SK-N-SH (cell line): ENCODE data around the gene SCN3B.

Experiments
- CTCF ChIP-seq: fragments of 200-600 bp; sonication (generic); IDR thresholded peaks from 2 replicates; pipeline ENCODE4 v1.6.1; 2017; ENCODE audit warnings: antibody characterized with exemption, mild to moderate bottlenecking, moderate library complexity
- EP300 ChIP-seq, 2 experiments: IDR thresholded peaks; 2 replicates each; pipeline versions ENCODE4 v1.4.0 to v1.6.1; 2012; ENCODE audit warnings: borderline replicate concordance in 1 of 2, low read depth in 1 of 2, low read length in 1 of 2
- GABPA ChIP-seq: IDR thresholded peaks from 2 replicates; pipeline ENCODE4 v1.4.0; 2012; ENCODE audit warnings: low read depth, mild to moderate bottlenecking
- IRF3 ChIP-seq: fragments of 150-350 bp; IDR thresholded peaks from 2 replicates; pipeline ENCODE4 v1.6.1; 2016; ENCODE audit warnings: mild to moderate bottlenecking, low read depth, low read length
- MAX ChIP-seq: IDR thresholded peaks from 2 replicates; pipeline ENCODE4 v1.4.0; 2012; ENCODE audit warnings: low read depth
- RCOR1 ChIP-seq: fragments of 150-350 bp; IDR thresholded peaks from 2 replicates; pipeline ENCODE4 v1.6.1; 2017; ENCODE audit warnings: antibody characterized with exemption, low read length
- RFX5 ChIP-seq: IDR thresholded peaks from 2 replicates; pipeline ENCODE4 v1.6.1; 2012; ENCODE audit warnings: mild to moderate bottlenecking, improper control_type of control experiment, low read length
- SIN3A ChIP-seq: IDR thresholded peaks from 2 replicates; pipeline ENCODE4 v1.6.1; 2012; ENCODE audit warnings: low read depth, mild to moderate bottlenecking, low read length, moderate library complexity, borderline replicate concordance

GRCh38 chr11:123630126-123630608 is 24.3 kb downstream of the SCN3B start:
- TF ChIP-seq IRF3 (no peak), CTCF (no peak), SIN3A (no peak), EP300 (IDR thresholded peaks at IDR 0.05; ENCODE audit: borderline replicate concordance in 1 of 2, low read depth in 1 of 2, low read length in 1 of 2) (no peak), RCOR1 (no peak), GABPA (no peak), MAX (no peak), RFX5 (no peak)
